ENCODE measurements around the gene FHIT. TPM values are rescaled to one million over a fixed set of nuclear protein-coding genes. Genes with fewer than 3 reads are reported as not detected.
"Not testable (repeated sequence)": the region's sequence is repeated elsewhere in the genome, so short reads cannot be mapped to it uniquely, and the experiment has no call there.

FHIT gene
- total RNA-seq, 2 donors from 2014 or later: 6.8 to 12.3 TPM

DNA sequence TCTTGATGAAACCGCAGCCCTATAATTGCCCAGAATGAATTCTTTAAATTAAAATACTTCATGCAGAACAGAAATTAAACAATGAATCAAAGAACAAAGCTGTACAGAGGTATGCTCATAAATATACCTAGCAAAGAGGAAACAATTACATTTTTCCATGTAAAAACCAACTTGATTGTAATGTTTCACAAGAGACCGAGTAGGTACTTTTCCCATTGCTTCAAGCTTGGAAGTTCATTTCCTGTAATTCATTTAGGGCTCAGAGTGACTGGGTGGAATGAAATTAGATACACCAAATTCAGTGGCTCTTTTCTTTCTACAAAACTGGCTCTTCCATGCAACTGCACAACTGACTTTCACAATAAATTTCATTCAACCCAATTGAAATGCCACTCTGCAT lies 51.4 kb downstream of the FHIT start:
- H3K27ac Mint-ChIP-seq: no peak overlapping the region
- TF ChIP-seq, protein P1, sequence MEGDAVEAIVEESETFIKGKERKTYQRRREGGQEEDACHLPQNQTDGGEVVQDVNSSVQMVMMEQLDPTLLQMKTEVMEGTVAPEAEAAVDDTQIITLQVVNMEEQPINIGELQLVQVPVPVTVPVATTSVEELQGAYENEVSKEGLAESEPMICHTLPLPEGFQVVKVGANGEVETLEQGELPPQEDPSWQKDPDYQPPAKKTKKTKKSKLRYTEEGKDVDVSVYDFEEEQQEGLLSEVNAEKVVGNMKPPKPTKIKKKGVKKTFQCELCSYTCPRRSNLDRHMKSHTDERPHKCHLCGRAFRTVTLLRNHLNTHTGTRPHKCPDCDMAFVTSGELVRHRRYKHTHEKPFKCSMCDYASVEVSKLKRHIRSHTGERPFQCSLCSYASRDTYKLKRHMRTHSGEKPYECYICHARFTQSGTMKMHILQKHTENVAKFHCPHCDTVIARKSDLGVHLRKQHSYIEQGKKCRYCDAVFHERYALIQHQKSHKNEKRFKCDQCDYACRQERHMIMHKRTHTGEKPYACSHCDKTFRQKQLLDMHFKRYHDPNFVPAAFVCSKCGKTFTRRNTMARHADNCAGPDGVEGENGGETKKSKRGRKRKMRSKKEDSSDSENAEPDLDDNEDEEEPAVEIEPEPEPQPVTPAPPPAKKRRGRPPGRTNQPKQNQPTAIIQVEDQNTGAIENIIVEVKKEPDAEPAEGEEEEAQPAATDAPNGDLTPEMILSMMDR (conservative IDR thresholded peaks at IDR 0.05): no peak

DNA sequence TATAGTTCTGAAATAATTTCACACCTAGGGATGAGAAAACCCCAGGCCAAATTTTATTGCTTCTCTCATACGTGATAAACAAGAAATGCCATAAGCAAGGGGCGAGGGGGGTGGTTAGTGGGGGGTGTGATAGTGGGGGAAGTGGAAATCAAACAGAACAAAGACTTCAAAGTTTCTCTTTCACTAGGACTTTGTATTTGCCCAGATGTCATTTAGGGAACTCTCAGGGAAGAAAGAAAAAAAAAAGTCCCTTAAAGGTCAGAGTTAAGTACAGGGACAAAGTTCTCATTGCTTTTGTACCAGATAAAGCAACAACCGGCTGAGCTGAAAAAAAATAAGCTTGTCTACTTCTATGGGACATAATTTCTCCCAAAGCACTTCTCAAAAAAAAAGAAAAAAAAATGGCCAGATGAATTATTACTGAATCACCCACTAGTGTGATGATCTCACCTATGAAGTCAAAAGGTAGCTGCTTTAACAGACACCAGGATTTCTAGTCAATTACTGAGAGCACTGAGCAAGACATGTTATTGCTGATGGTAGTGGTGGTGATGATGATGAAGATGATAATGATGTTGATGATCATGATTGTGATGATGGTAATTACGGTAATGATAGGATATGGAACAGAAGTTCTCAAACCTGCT lies 56.2 kb downstream of the FHIT start:
- peaks cover 33% of the 10 kb centered on the region for H3K4me1 Mint-ChIP-seq

More for the DNA sequence above, 51.4 kb downstream of the FHIT start:
- H3K4me1 Mint-ChIP-seq: peaks cover 9% of the 10 kb centered on the region
- no peak overlapping the region for H3K4me3 ChIP-seq (ENCODE audit: low read length)
- WGBS, 2 experiments (ENCODE audit: insufficient coverage in 1 of 2, insufficient read length in 1 of 2): 92 to 100% methylated on average over 1 to 2 of the region's 2 CpGs
- H3K36me3 Mint-ChIP-seq (ENCODE audit: low read depth): peaks cover 3% of the 10 kb centered on the region
- H3K27me3 Mint-ChIP-seq (ENCODE audit: insufficient read depth): no peaks in the 10 kb centered on the region
- H3K27ac ChIP-seq (ENCODE audit: low read depth, low read length): no peak overlapping the region
- no peaks in the 10 kb centered on the region for H3K36me3 ChIP-seq (ENCODE audit: control insufficient read depth, insufficient read depth, low read length)
- H3K4me1 ChIP-seq (ENCODE audit: control insufficient read depth, insufficient read depth, low read length): no peaks in the 10 kb centered on the region
- no peak overlapping the region for H3K4me3 Mint-ChIP-seq
- DNase-seq: no peak
- H3K9me3 ChIP-seq (ENCODE audit: control insufficient read depth, low read length): no peaks in the 10 kb centered on the region
- H3K27me3 ChIP-seq (ENCODE audit: control insufficient read depth, insufficient read depth, low read length, poor library complexity, severe bottlenecking): no peaks in the 10 kb centered on the region
- H3K9me3 Mint-ChIP-seq: peaks cover 20% of the 10 kb centered on the region
- no peak overlapping the region for H3K9ac ChIP-seq (ENCODE audit: extremely low read depth, low read length, poor library complexity, severe bottlenecking)

DNA sequence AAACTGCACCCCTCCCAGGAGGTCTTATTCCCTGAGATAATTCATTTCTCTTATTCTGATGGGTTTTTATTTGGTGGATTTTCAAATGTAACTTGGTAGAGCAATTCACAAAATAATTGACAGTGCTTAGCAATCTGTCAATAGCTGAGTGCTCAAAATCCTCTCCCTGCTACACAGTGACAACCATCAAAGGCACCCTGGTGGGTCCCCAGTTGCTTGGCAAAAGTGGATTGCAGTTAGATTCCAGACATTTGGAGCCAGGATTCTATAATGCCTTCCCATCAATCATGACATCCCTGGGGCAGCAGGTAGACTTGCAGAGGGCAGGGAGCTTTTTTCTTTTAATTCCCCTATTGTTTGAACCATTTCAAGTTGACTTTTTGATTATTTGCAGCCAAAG lies 59.0 kb downstream of the FHIT start:
- no peaks in the 10 kb centered on the region for H3K36me3 Mint-ChIP-seq (ENCODE audit: low read depth)
- Histone ChIP-seq H3K4me1 (ENCODE audit: control insufficient read depth, insufficient read depth, low read length) (no peaks in the 10 kb centered on the region), H3K36me3 (ENCODE audit: control insufficient read depth, insufficient read depth, low read length) (no peaks in the 10 kb centered on the region), H3K9ac (ENCODE audit: extremely low read depth, low read length, poor library complexity, severe bottlenecking) (no peak overlapping the region), H3K27me3 (ENCODE audit: control insufficient read depth, insufficient read depth, low read length, poor library complexity, severe bottlenecking) (no peaks in the 10 kb centered on the region), H3K4me3 (ENCODE audit: low read length) (no peak overlapping the region), H3K9me3 (ENCODE audit: control insufficient read depth, low read length) (no peaks in the 10 kb centered on the region), H3K27ac (ENCODE audit: low read depth, low read length) (no peak overlapping the region)
- DNase-seq: no peak
- no peak overlapping the region for H3K27ac Mint-ChIP-seq
- H3K9me3 Mint-ChIP-seq: peaks cover 3% of the 10 kb centered on the region
- H3K4me3 Mint-ChIP-seq: no peak overlapping the region
- no peaks in the 10 kb centered on the region for H3K27me3 Mint-ChIP-seq (ENCODE audit: insufficient read depth)
- H3K4me1 Mint-ChIP-seq: peaks cover 33% of the 10 kb centered on the region
- TF ChIP-seq, protein P1 (conservative IDR thresholded peaks at IDR 0.05): no peak

More for the DNA sequence above, 56.2 kb downstream of the FHIT start:
- no peaks in the 10 kb centered on the region for H3K27me3 Mint-ChIP-seq (ENCODE audit: insufficient read depth)
- no peaks in the 10 kb centered on the region for H3K36me3 ChIP-seq (ENCODE audit: control insufficient read depth, insufficient read depth, low read length)
- DNase-seq: no peak
- TF ChIP-seq, protein P1 (conservative IDR thresholded peaks at IDR 0.05): no peak
- peaks cover 3% of the 10 kb centered on the region for H3K9me3 Mint-ChIP-seq
- H3K27ac ChIP-seq (ENCODE audit: low read depth, low read length): no peak overlapping the region
- H3K4me1 ChIP-seq (ENCODE audit: control insufficient read depth, insufficient read depth, low read length): no peaks in the 10 kb centered on the region
- H3K27me3 ChIP-seq (ENCODE audit: control insufficient read depth, insufficient read depth, low read length, poor library complexity, severe bottlenecking): no peaks in the 10 kb centered on the region
- no peak overlapping the region for H3K4me3 ChIP-seq (ENCODE audit: low read length)
- H3K36me3 Mint-ChIP-seq (ENCODE audit: low read depth): no peaks in the 10 kb centered on the region
- H3K9ac ChIP-seq (ENCODE audit: extremely low read depth, low read length, poor library complexity, severe bottlenecking): no peak overlapping the region
- no peak overlapping the region for H3K4me3 Mint-ChIP-seq
- WGBS, 2 experiments (ENCODE audit: insufficient coverage in 1 of 2, insufficient read length in 1 of 2): 67 to 100% methylated on average over 1 to 4 of the region's 4 CpGs
- H3K9me3 ChIP-seq (ENCODE audit: control insufficient read depth, low read length): no peaks in the 10 kb centered on the region
- H3K27ac Mint-ChIP-seq: no peak overlapping the region

DNA sequence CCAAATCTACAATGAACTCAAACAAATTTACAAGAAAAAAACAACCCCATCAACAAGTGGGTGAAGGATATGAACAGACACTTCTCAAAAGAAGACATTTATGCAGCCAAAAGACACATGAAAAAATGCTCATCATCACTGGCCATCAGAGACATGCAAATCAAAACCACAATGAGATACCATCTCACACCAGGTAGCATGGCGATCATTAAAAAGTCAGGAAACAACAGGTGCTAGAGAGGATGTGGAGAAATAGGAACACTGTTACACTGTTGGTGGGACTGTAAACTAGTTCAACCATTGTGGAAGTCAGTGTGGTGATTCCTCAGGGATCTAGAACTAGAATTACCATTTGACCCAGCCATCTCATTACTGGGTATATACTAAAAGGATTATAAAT lies 61.0 kb downstream of the FHIT start:
- not testable (repeated sequence) for H3K36me3 Mint-ChIP-seq (ENCODE audit: low read depth); H3K9me3 Mint-ChIP-seq; H3K4me1 ChIP-seq (ENCODE audit: control insufficient read depth, insufficient read depth, low read length); H3K27ac Mint-ChIP-seq; H3K4me3 ChIP-seq (ENCODE audit: low read length); DNase-seq; H3K9me3 ChIP-seq (ENCODE audit: control insufficient read depth, low read length); H3K4me3 Mint-ChIP-seq; H3K27me3 ChIP-seq (ENCODE audit: control insufficient read depth, insufficient read depth, low read length, poor library complexity, severe bottlenecking); H3K36me3 ChIP-seq (ENCODE audit: control insufficient read depth, insufficient read depth, low read length); H3K9ac ChIP-seq (ENCODE audit: extremely low read depth, low read length, poor library complexity, severe bottlenecking); H3K27me3 Mint-ChIP-seq (ENCODE audit: insufficient read depth); H3K27ac ChIP-seq (ENCODE audit: low read depth, low read length)
- peaks cover 28% of the 10 kb centered on the region for H3K4me1 Mint-ChIP-seq
- WGBS, 2 experiments (ENCODE audit: insufficient coverage in 1 of 2, insufficient read length in 1 of 2): 100% methylated on average over 1 of the region's 1 CpG; no CpG with 5 or more reads in 1 of the 2 experiments
